HepG2 (cell line): ENCODE results near the gene CENPP.
"Not testable (repeated sequence)": the region's sequence is repeated elsewhere in the genome, so short reads cannot be mapped to it uniquely, and the experiment has no call there.

Experiments
- ATF1 ChIP-seq: IDR thresholded peaks from 2 replicates; pipeline ENCODE4 v1.6.1; 2016; ENCODE audit warnings: mild to moderate bottlenecking, control low read depth
- CTCF ChIP-seq: sonication (generic); formaldehyde crosslinking; IDR thresholded peaks from 2 replicates; pipeline ENCODE4 v1.5.0; 2020; ENCODE audit warnings: mild to moderate bottlenecking, missing genetic modification reagents, moderate library complexity
- EZH2 ChIP-seq: conservative IDR thresholded peaks from 2 replicates; pipeline ENCODE4 v1.6.1; 2012; ENCODE audit warnings: mild to moderate bottlenecking, low read depth, low read length, moderate library complexity
- JUNB ChIP-seq: sonication (generic); formaldehyde crosslinking; IDR thresholded peaks from 2 replicates; pipeline ENCODE4 v1.8.0; 2022; ENCODE audit warnings: missing genetic modification reagents, mild to moderate bottlenecking, borderline replicate concordance
- RAD21 ChIP-seq: fragments of 450-650 bp; formaldehyde crosslinking; IDR thresholded peaks from 2 replicates; pipeline ENCODE4 v1.5.0; 2020; ENCODE audit warnings: mild to moderate bottlenecking
- SP4 ChIP-seq: sonication (generic); formaldehyde crosslinking; IDR thresholded peaks from 2 replicates; pipeline ENCODE4 v1.8.1; 2023; ENCODE audit warnings: mild to moderate bottlenecking, missing genetic modification reagents
- YY1 ChIP-seq: IDR thresholded peaks from 2 replicates; pipeline ENCODE4 v1.6.1; 2011; ENCODE audit warnings: low read length, low read depth, moderate library complexity, mild to moderate bottlenecking; ENCODE audit not compliant: insufficient read depth, insufficient replicate concordance
- ZKSCAN1 ChIP-seq: fragments of 150-350 bp; IDR thresholded peaks from 2 replicates; pipeline ENCODE4 v1.6.1; 2014; ENCODE audit warnings: low read length
- ZNF143 ChIP-seq: sonication (generic); formaldehyde crosslinking; IDR thresholded peaks from 2 replicates; pipeline ENCODE4 v1.4.0; 2020; ENCODE audit warnings: missing genetic modification reagents
- ZNF672 ChIP-seq: sonication (generic); formaldehyde crosslinking; IDR thresholded peaks from 2 replicates; pipeline ENCODE4 v1.8.1; 2022; ENCODE audit warnings: missing genetic modification reagents

GRCh38 chr9:92411157-92411556, 85.4 kb downstream of the CENPP start:
- TF ChIP-seq JUNB (CRISPR knock-in tag); ZKSCAN1; ZNF143 (CRISPR knock-in tag); YY1; RAD21 (CRISPR knock-in tag); SP4 (CRISPR knock-in tag); EZH2; ATF1 (CRISPR knock-in tag); ZNF672 (CRISPR knock-in tag); CTCF: not testable (repeated sequence)
